Measurements from ENCODE around the gene CDK11A.
"Not testable (repeated sequence)": the region's sequence is repeated elsewhere in the genome, so short reads cannot be mapped to it uniquely, and the experiment has no call there.

DNA sequence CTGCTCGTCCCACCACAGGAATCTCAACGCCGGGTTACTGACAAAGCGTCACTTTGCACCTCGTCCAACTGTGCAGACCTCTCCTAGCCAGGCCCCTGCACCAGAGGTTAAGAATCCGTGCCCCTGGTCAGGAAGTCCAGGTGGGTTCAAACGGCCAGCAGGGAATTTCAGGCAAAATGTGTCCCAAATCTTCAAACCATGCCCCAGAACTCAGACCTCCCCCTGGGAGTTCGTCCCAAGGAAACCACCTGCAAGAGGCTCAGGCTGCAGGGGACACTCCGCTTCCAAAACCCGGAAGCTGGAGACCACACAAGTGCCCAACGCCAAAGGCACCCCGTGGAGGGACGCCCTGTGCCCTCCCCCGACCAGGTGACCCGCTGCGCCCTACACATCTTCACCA, 32.7 kb downstream of the CDK11A start:
- TF ChIP-seq SUZ12 (IDR thresholded peaks at IDR 0.05); HDGF (IDR thresholded peaks at IDR 0.05; ENCODE audit: borderline replicate concordance); FOXM1 (IDR thresholded peaks at IDR 0.05; ENCODE audit: borderline replicate concordance); FOXA1 (IDR thresholded peaks at IDR 0.05); TARDBP (IDR thresholded peaks at IDR 0.05); BHLHE40 (IDR thresholded peaks at IDR 0.05; ENCODE audit: borderline replicate concordance); SP1 (IDR thresholded peaks at IDR 0.05); ARNT (IDR thresholded peaks at IDR 0.05): not testable (repeated sequence)
- TF ChIP-seq, protein P1, sequence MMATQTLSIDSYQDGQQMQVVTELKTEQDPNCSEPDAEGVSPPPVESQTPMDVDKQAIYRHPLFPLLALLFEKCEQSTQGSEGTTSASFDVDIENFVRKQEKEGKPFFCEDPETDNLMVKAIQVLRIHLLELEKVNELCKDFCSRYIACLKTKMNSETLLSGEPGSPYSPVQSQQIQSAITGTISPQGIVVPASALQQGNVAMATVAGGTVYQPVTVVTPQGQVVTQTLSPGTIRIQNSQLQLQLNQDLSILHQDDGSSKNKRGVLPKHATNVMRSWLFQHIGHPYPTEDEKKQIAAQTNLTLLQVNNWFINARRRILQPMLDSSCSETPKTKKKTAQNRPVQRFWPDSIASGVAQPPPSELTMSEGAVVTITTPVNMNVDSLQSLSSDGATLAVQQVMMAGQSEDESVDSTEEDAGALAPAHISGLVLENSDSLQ (IDR thresholded peaks at IDR 0.05) = not testable (repeated sequence)
